IPS-11a (cell line): Measurements from ENCODE around the gene LRRC41.
"Not testable (repeated sequence)": the region's sequence is repeated elsewhere in the genome, so short reads cannot be mapped to it uniquely, and the experiment has no call there.

Experiments used
- H3K4me3 ChIP-seq: one replicate; pipeline ENCODE4 v1.5.1; 2013; ENCODE audit warnings: low read depth, low read length, control low read depth

Gene LRRC41

DNA sequence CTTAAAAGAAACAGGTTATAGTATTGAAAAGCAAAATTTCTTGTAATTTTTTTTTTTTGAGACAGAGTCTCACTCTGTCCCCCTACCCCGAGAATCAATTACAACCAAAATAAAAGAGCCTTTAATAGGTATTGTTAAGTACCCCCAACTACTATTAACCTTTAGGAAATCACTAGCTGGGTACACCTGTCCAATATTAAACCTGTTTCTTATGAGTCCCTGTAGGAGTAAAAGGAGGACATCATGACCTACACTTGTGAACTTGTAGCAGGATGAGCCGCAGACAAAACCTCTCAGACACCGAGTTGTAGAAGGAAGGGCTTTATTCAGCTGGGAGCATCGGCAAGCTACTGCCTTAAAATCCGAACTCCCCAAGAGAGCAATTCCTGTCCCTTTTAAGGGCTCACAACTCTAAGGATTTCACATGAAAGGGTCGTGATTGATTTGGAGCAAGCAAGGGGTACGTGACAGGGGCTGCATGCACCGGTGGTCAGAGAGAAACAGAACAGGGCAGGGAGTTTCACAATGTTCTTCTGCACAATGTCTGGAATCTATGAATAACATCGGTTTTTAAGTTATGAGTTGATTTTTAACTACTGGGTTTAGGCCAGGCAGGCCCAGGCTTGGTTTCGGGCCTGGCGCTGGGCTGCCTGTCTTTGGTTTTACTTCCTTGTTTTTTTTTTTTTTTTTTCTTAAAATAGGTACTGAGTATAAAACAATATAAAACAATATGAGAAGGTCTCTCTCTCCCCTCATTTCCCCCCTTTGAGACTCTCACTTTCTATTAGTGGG, 22.1 kb upstream of the LRRC41 start:
- not testable (repeated sequence) for H3K4me3 ChIP-seq

- H3K4me3 ChIP-seq = not testable (repeated sequence)
Measured at GRCh38 chr1:46322191-46322590, 18.8 kb upstream of the LRRC41 start.

GRCh38 chr1:46319960-46320914, 16.8 kb upstream of the LRRC41 start:
- H3K4me3 ChIP-seq = not testable (repeated sequence)

DNA sequence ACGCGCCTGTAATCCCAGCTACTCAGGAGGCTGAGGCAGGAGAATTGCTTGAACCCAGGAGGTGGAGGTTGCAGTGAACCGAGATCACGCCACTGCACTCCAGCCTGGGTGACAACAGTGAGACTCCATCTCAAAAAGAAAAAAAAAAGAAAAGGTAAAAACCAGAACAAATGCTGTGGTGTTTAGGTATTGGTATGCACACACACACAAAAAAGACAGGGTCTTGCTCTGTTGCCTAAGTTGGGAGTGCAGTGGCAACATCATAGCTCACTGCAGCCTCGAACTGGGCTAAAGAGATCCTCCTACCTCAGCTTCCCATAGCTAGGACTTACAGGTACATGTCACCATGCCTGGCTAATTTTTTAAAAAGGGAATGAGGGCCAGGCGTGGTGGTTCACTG, 15.9 kb upstream of the LRRC41 start:
- H3K4me3 ChIP-seq = not testable (repeated sequence)

- H3K4me3 ChIP-seq = no peak overlapping the region
Measured at GRCh38 chr1:46317323-46317722, 13.9 kb upstream of the LRRC41 start.

DNA sequence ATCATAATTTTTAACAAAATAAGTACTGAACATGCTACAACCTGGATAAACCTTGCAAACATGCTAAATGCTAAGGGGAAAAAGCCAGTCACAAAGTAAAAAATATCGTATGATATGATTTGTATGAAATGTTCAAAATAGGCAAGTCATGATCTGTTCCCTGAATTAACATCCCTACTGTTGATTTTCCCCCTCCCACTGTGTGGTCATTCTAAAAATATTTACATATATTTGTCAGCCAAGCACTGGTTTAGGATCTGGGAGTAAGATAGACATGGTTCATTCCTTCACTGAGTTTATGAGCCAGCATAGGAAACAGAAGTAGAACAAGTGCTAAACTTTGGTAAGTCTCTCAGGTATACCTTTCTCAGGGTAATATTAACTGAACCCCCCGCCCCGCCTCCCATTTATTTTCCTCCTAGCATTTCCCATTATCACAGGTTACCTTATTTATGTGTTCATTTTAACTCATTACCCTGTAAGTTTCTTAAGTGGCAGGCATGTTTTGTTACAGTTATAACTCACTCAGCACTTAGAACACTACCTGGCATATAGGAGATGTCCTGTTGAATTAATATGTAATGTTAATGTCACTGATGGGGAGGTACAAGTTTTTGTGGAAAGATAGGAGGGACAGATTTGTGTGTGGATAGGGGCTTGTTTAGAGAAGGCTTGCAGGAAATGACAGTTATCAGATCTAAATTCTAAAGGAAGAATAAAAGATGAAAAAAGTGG, 12.4 kb upstream of the LRRC41 start:
- no peak overlapping the region for H3K4me3 ChIP-seq

- H3K4me3 ChIP-seq = no peak overlapping the region
Measured at GRCh38 chr1:46310321-46310720, 6.9 kb upstream of the LRRC41 start.

DNA sequence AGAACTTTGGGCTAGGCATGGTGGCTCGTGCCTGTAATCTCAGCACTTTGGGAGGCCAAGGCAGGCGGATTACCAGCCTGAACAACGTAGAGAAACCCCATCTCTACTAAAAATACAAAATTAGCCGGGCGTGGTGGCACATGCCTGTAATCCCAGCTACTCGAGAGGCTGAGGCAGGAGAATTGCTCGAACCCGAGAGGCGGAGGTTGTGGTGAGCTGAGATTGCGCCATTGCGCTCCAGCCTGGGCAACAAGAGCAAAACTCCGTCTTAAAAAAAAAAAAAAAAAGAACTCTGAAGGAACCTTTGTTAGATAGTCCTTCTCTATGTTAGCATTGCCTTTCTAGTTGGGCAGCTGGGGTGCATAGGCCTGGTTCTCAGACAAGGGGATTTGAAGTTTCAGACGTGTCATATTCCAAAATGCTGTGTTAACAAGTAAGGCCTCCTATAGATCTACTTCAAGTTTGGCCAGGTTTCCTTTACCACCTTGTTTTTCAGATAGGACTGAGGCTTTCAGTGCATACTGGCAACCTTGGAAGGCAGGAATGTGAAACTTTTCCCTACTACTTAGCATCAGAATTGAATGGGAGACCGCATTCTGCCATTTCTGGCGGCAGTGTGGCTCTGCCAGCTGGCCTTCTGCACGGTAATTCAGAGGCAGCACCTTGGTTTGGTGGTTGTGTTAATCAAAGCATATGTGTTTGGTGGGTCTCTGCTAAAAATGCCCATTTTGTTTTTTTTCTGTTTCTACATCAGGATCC, 6.2 kb upstream of the LRRC41 start:
- no peak overlapping the region for H3K4me3 ChIP-seq

GRCh38 chr1:46306159-46306530, 2.7 kb upstream of the LRRC41 start:
- H3K4me3 ChIP-seq = no peak overlapping the region

GRCh38 chr1:46303872-46304326, 483 bp upstream of the LRRC41 start:
- peak overlapping the region; percentile 95 for H3K4me3 ChIP-seq

DNA sequence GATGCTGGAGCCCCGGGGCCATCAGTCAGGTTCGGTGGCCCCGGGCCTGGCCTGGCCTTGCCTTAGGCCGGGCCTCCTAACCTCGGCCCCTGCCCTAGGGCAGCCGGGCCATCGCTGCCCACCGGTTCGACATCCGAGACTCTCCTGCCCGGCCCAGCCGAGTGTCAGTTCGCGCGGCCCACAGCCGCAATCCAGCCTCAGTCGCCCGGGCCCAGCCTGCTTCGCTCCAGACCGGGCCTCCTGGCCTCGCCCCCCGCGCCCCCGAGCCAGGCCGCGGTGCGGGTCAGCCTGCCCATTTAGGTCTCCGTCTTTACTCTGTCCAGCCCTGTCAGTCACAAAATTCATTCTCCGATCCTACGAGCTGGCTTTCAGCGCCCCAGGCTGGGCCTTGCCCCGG, 777 bp downstream of the LRRC41 start:
- peak overlapping the region; percentile 95 for H3K4me3 ChIP-seq

- peak overlapping the region; percentile 95 for H3K4me3 ChIP-seq
Measured at GRCh38 chr1:46301808-46302640, 1.4 kb downstream of the LRRC41 start.

GRCh38 chr1:46301406-46301807, 2.0 kb downstream of the LRRC41 start:
- peak overlapping the region; percentile 95 for H3K4me3 ChIP-seq

- peak overlapping the region; percentile 95 for H3K4me3 ChIP-seq
Measured at GRCh38 chr1:46300673-46301405, 2.6 kb downstream of the LRRC41 start.

- no peak overlapping the region for H3K4me3 ChIP-seq
Measured at GRCh38 chr1:46298387-46298786, 5.0 kb downstream of the LRRC41 start.

- no peak overlapping the region for H3K4me3 ChIP-seq
Measured at GRCh38 chr1:46295306-46295705, 8.1 kb downstream of the LRRC41 start.

DNA sequence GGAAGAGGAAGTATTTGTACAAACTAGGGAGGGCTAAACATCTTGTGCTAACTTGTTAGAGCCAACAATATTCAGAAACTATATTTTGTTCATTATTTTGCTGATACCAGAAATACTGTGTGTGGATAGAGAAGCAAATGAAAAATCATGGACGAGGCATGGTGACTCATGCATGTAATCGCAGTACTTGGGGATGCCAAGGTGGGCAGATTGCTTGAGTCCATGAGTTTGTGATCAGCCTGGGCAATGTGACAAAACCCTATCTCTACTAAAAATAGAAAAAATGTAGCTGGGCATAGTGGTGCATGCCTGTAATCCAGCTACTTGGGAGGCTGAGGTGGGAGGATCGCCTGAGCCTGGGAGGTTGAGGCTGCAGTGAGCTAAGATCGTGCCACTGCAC, 13.4 kb downstream of the LRRC41 start:
- H3K4me3 ChIP-seq = no peak overlapping the region

GRCh38 chr1:46289134-46289494, 14.3 kb downstream of the LRRC41 start:
- H3K4me3 ChIP-seq = no peak overlapping the region
